Measurements from ENCODE around the gene DCDC2B.

The DCDC2B gene

DNA sequence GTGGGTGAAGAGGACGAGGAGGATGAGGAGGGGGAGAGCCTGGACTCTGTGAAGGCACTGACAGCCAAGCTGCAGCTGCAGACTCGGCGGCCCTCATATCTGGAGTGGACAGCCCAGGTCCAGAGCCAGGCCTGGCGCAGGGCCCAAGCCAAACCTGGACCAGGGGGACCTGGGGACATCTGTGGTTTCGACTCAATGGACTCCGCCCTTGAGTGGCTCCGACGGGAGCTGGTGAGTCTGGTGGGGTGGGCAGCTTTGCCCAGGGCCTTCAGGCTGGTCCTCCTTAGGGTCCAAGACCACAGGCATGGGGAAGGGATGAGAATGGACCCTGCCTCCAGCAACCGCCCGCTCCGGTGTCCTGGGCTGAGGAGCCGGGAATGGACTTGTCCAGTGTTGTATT lies 38.6 kb downstream of the DCDC2B start:
- Histone ChIP-seq H3K4me1 (ENCODE audit: low read depth, poor library complexity, severe bottlenecking) (peaks cover 17% of the 10 kb centered on the region), H3K9ac (no peak overlapping the region), H4K20me1 (ENCODE audit: insufficient read depth) (no peaks in the 10 kb centered on the region), H2AFZ (ENCODE audit: low read depth) (0 out of 2 replicates have a peak overlapping the region, but pooled peaks have one; percentile 30), H3K4me3 (IDR thresholded peaks at IDR 0.05; ENCODE audit: insufficient read depth, low read depth, low read length) (no peak overlapping the region), H3K27ac (no peak overlapping the region), H3K27me3 (ENCODE audit: insufficient read depth, low read depth) (no peaks in the 10 kb centered on the region), H3K79me2 (ENCODE audit: insufficient read depth, low read depth) (no peaks in the 10 kb centered on the region), H3K36me3 (ENCODE audit: insufficient read depth) (no peaks in the 10 kb centered on the region), H3K4me2 (no peak overlapping the region)
- TF ChIP-seq, protein P1, sequence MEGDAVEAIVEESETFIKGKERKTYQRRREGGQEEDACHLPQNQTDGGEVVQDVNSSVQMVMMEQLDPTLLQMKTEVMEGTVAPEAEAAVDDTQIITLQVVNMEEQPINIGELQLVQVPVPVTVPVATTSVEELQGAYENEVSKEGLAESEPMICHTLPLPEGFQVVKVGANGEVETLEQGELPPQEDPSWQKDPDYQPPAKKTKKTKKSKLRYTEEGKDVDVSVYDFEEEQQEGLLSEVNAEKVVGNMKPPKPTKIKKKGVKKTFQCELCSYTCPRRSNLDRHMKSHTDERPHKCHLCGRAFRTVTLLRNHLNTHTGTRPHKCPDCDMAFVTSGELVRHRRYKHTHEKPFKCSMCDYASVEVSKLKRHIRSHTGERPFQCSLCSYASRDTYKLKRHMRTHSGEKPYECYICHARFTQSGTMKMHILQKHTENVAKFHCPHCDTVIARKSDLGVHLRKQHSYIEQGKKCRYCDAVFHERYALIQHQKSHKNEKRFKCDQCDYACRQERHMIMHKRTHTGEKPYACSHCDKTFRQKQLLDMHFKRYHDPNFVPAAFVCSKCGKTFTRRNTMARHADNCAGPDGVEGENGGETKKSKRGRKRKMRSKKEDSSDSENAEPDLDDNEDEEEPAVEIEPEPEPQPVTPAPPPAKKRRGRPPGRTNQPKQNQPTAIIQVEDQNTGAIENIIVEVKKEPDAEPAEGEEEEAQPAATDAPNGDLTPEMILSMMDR (conservative IDR thresholded peaks at IDR 0.05; ENCODE audit: low read depth, low read length): no peak

DNA sequence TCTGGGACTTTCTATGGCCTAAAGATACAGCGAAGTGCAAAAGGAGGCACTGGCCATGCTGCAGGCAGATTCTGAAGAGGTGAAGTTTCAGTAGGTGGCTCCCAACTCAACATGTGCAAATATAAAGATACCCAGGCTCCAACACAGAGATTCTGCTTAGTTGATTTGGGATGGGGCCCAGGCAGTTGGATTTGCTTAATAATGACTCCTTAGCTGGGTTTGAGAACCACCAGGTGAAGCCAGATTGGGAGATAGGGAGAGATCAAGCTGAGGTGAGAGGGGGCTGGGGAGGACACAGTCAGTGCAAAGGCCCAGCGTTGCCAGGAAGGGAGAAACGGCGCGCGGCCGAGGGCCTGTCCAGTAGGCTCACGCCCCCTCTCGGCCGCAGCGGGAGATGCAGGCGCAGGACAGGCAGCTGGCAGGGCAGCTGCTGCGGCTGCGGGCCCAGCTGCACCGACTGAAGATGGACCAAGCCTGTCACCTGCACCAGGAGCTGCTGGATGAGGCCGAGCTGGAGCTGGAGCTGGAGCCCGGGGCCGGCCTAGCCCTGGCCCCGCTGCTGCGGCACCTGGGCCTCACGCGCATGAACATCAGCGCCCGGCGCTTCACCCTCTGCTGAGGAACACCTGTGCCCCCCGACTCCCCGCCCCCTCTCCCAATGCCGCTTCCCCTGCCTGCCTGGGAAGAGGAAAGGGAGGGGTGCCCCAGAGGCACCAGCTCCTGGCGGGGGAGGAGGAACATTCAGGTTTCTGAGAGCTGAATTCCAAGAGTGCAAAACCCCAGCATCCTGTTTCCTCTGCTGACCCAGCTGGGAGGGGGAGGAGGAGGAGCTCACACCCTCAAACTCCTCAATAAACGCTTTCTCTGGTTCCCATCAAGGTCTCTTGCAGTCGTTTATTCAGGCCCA lies 39.3 kb downstream of the DCDC2B start:
- H3K9ac ChIP-seq: no peak overlapping the region
- H3K4me2 ChIP-seq: peak overlapping the region; percentile 9; the same call in 1 of the 2 replicates
- no peak overlapping the region for H3K4me3 ChIP-seq (IDR thresholded peaks at IDR 0.05; ENCODE audit: insufficient read depth, low read depth, low read length)
- peaks cover 17% of the 10 kb centered on the region for H3K4me1 ChIP-seq (ENCODE audit: low read depth, poor library complexity, severe bottlenecking)
- H3K36me3 ChIP-seq (ENCODE audit: insufficient read depth): no peaks in the 10 kb centered on the region
- H4K20me1 ChIP-seq (ENCODE audit: insufficient read depth): no peaks in the 10 kb centered on the region
- no peak overlapping the region for H3K27ac ChIP-seq
- TF ChIP-seq, protein P1 (conservative IDR thresholded peaks at IDR 0.05; ENCODE audit: low read depth, low read length): peak; percentile 74
- H2AFZ ChIP-seq (ENCODE audit: low read depth): peak overlapping the region; percentile 30; the same call in 1 of the 2 replicates
- H3K79me2 ChIP-seq (ENCODE audit: insufficient read depth, low read depth): no peaks in the 10 kb centered on the region
- H3K27me3 ChIP-seq (ENCODE audit: insufficient read depth, low read depth): no peaks in the 10 kb centered on the region

DNA sequence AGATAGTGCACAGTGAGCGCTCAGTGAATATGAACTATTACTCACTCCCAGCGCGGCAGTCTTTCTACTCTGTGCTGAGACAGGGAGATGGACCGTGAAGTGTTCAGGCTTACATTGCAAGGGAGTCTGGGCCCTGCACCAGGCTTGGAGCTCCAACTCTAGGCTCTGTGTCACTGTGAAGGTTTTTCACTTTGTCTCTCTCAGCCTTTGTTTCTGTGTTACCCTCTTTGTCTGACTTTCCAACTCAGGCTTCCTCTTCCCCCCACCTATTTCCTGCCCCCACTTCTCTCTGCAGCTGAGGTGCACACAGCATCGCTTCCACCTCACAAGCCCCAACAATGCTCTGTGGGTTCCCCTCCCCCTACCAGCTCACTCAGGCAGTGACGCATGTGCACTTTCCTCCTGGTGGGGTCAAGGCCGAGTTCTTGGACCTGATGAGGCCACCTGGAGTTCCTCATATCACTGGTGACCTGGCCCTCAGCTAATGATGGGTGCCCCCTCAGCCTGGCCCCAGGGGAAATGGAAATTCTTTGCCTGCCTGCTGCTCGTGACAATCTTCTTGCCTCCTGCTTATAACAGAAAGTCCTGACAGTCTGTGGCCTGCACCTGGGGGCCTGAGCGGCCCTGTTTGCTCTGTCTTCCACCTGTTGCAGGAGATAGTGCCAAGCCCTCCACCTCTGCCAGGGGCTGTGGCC lies 41.1 kb downstream of the DCDC2B start:
- Histone ChIP-seq H3K27ac (peak overlapping the region; percentile 26; the same call in 1 of the 2 replicates), H4K20me1 (ENCODE audit: insufficient read depth) (no peaks in the 10 kb centered on the region), H3K4me1 (ENCODE audit: low read depth, poor library complexity, severe bottlenecking) (peaks cover 17% of the 10 kb centered on the region), H2AFZ (ENCODE audit: low read depth) (peak overlapping the region; percentile 23), H3K9ac (no peak overlapping the region), H3K36me3 (ENCODE audit: insufficient read depth) (no peaks in the 10 kb centered on the region), H3K4me3 (IDR thresholded peaks at IDR 0.05; ENCODE audit: insufficient read depth, low read depth, low read length) (no peak overlapping the region), H3K4me2 (no peak overlapping the region), H3K27me3 (ENCODE audit: insufficient read depth, low read depth) (no peaks in the 10 kb centered on the region), H3K79me2 (ENCODE audit: insufficient read depth, low read depth) (no peaks in the 10 kb centered on the region)
- TF ChIP-seq, protein P1 (conservative IDR thresholded peaks at IDR 0.05; ENCODE audit: low read depth, low read length): no peak

DNA sequence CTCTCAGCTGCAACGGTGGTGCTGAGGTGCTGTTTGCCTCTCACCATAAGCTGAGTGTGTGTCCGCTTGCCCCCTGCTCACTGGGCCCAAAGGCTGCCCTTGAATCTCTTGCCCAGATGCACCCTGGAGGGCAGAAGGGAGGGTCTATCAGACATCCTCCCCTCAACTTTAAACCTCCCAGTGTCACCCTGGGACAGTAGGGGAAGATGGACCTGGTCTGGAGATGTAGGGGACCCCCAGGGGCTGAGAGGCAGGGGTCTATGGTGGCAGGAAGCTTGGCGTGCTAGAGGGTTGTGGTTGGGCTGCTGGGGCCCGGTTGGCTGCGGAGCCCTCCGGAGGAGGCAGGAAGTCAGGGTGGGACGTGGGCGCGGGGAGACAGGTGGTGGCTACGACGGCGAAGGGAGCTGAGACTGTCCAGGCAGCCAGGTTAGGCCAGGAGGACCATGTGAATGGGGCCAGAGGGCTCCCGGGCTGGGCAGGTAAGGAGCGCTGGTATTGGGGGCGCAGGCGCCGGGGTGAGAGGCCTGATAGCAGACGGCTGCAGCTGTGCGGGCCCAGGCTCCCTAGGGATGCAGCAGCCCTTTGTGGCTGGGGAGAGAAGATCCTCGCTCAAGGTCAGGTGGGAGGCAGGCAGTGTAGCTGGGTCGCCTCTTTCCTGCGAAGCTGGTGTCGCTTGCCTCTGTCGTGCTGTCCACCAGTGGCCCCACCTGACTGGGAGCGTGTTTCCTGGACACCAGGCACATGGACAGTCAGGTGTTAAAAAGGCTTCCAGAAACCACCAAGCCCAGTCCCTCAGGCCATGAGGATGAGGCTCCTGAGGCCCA lies 42.2 kb downstream of the DCDC2B start, which contains the start of gene LCK:
TSS of gene LCK (plus strand) at position 373 of the 824 bp plus-strand sequence. CDS start 23,065 bp downstream, outside the sequence.
- H3K4me3 ChIP-seq (IDR thresholded peaks at IDR 0.05; ENCODE audit: insufficient read depth, low read depth, low read length): no peak within 1 kb of the TSS
- TF ChIP-seq, protein P1 (conservative IDR thresholded peaks at IDR 0.05; ENCODE audit: low read depth, low read length): no peak
- no peaks in the 10 kb centered on the region for H3K27me3 ChIP-seq (ENCODE audit: insufficient read depth, low read depth)
- peak within 1 kb of the TSS; percentile 23 for H2AFZ ChIP-seq (ENCODE audit: low read depth)
- no peak within 1 kb of the TSS for H3K9ac ChIP-seq
- H3K4me1 ChIP-seq (ENCODE audit: low read depth, poor library complexity, severe bottlenecking): peaks cover 17% of the 10 kb centered on the region
- H3K27ac ChIP-seq: peak within 1 kb of the TSS; percentile 26; the same call in 1 of the 2 replicates
- H3K79me2 ChIP-seq (ENCODE audit: insufficient read depth, low read depth): no peaks in the 10 kb centered on the region
- no peaks in the 10 kb centered on the region for H4K20me1 ChIP-seq (ENCODE audit: insufficient read depth)
- no peaks in the 10 kb centered on the region for H3K36me3 ChIP-seq (ENCODE audit: insufficient read depth)
- H3K4me2 ChIP-seq: no peak within 1 kb of the TSS
